DND-41 (cell line): ENCODE measurements around the gene ASPN.

Experiments
- ATAC-seq: fragments of 200-7000 bp; cut with Tn5 transposase; 3 replicates; pipeline ENCODE4 v1.9.1; 2021; ENCODE audit warnings: low read depth; ENCODE audit not compliant: insufficient read depth
- DNase-seq: peaks from one replicate; pipeline ENCODE4 v3.0.0-alpha.2; 2020
- H2AFZ ChIP-seq: 2 replicates; pipeline ENCODE4 v1.6.0; 2012; ENCODE audit warnings: low read depth, low read length
- H3K27ac ChIP-seq: 2 replicates; pipeline ENCODE4 v1.5.1; 2012; ENCODE audit warnings: low read length, inconsistent platforms
- H3K27me3 ChIP-seq: fragments of 200-600 bp; sonication (generic); 2 replicates; pipeline ENCODE4 v1.6.0; 2012; ENCODE audit warnings: low read length, mild to moderate bottlenecking, inconsistent platforms; ENCODE audit not compliant: insufficient read depth, poor library complexity
- H3K36me3 ChIP-seq: 2 replicates; pipeline ENCODE4 v1.5.1; 2012; ENCODE audit warnings: low read length, inconsistent platforms; ENCODE audit not compliant: insufficient read depth
- H3K4me1 ChIP-seq: 2 replicates; pipeline ENCODE4 v1.5.1; 2012; ENCODE audit warnings: mild to moderate bottlenecking, low read length; ENCODE audit not compliant: insufficient read depth
- H3K4me2 ChIP-seq: 2 replicates; pipeline ENCODE4 v1.6.0; 2012; ENCODE audit warnings: mild to moderate bottlenecking, moderate library complexity, low read length, inconsistent platforms; ENCODE audit not compliant: insufficient read depth
- H3K4me3 ChIP-seq, 2 experiments: fragments of 200-600 bp in 1 of 2; shearing (Covaris generic) in 1 of 2; 2 replicates each; pipeline ENCODE4 v1.5.1; 2012 to 2016; ENCODE audit warnings: inconsistent platforms in 2 of 2, low read length in 2 of 2, mild to moderate bottlenecking in 2 of 2, low read depth in 1 of 2, moderate library complexity in 1 of 2
- H3K79me2 ChIP-seq: 2 replicates; pipeline ENCODE4 v1.6.0; 2012; ENCODE audit warnings: low read length, inconsistent platforms; ENCODE audit not compliant: insufficient read depth
- H3K9ac ChIP-seq: 2 replicates; pipeline ENCODE4 v1.6.0; 2012; ENCODE audit warnings: low read depth, mild to moderate bottlenecking, inconsistent platforms, low read length, moderate library complexity
- H3K9me3 ChIP-seq: 2 replicates; pipeline ENCODE4 v1.5.1; 2012; ENCODE audit warnings: low read length, moderate library complexity, mild to moderate bottlenecking, inconsistent platforms; ENCODE audit not compliant: insufficient read depth, severe bottlenecking
- H4K20me1 ChIP-seq: 2 replicates; pipeline ENCODE4 v1.6.0; 2012; ENCODE audit warnings: low read length; ENCODE audit not compliant: insufficient read depth
- CTCF ChIP-seq: IDR thresholded peaks from 2 replicates; pipeline ENCODE4 v1.5.1; 2012; ENCODE audit warnings: borderline replicate concordance, low read length, moderate library complexity, mild to moderate bottlenecking; ENCODE audit not compliant: poor library complexity, severe bottlenecking; ENCODE audit errors: extremely low read depth
- EZH2 ChIP-seq: IDR thresholded peaks from 3 replicates; pipeline ENCODE4 v1.6.1; 2012; ENCODE audit warnings: borderline replicate concordance, low read depth, mild to moderate bottlenecking, moderate library complexity, low read length, inconsistent platforms; ENCODE audit not compliant: severe bottlenecking

Gene ASPN

DNA sequence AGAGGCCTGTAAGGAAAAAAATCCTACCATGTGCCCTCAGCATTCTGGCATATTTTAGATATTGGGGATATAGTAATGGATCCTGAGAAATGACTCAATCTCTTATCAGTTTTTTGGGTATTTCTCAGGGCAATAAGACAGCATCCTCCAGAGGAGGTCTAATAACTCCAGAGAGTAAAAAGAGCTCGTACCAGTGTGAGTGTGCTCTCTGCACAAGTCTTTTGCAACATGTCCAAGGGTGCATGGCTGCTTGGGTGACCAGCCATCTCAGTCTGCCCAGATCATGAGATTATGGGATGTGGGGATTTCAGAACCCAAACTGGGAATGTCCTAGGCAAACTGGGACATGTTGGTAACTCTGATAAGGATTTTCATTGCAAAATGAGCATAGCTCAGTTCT lies 15.3 kb downstream of the ASPN start:
- no peak overlapping the region for H3K27ac ChIP-seq
- no peak overlapping the region for H3K4me3 ChIP-seq
- H3K9me3 ChIP-seq: no peaks in the 10 kb centered on the region
- H3K36me3 ChIP-seq: no peaks in the 10 kb centered on the region
- peaks cover 5% of the 10 kb centered on the region; the same call in 1 of the 2 replicates for H4K20me1 ChIP-seq
- TF ChIP-seq EZH2 (no peak), CTCF (no peak)
- H2AFZ ChIP-seq: no peak overlapping the region
- no peaks in the 10 kb centered on the region for H3K4me1 ChIP-seq
- H3K27me3 ChIP-seq: no peaks in the 10 kb centered on the region
- no peak for DNase-seq
- ATAC-seq: no peak
- no peaks in the 10 kb centered on the region for H3K79me2 ChIP-seq
- H3K9ac ChIP-seq: no peak overlapping the region
- H3K4me2 ChIP-seq: no peak overlapping the region

DNA sequence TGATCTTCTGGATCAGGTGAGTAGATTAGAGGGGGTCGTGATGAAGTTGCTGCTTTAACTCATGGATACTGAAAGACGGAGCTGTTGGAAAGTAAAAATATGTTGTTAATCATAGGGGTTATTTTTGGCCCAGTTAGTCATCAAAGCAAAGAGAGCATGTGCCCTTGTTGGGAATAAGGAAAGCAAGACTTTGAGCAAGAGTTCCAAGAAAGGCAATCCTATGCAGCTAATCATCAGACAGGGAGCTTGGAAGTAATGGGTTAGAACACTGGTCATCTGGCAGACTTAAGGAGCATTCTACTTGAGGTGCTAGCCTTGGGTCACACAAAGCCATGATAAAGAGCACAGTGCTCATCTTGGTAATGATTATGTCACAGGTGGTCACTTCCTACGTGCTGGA lies 18.3 kb downstream of the ASPN start:
- Histone ChIP-seq H3K9ac (no peak overlapping the region), H4K20me1 (no peaks in the 10 kb centered on the region; the same call in 1 of the 2 replicates), H3K4me1 (no peaks in the 10 kb centered on the region), H3K36me3 (no peaks in the 10 kb centered on the region), H2AFZ (no peak overlapping the region), H3K4me3 (no peak overlapping the region), H3K27me3 (no peaks in the 10 kb centered on the region), H3K27ac (no peak overlapping the region), H3K9me3 (no peaks in the 10 kb centered on the region), H3K4me2 (no peak overlapping the region), H3K79me2 (no peaks in the 10 kb centered on the region)
- TF ChIP-seq CTCF (no peak), EZH2 (no peak)
- ATAC-seq (no peak), DNase-seq (no peak)

DNA sequence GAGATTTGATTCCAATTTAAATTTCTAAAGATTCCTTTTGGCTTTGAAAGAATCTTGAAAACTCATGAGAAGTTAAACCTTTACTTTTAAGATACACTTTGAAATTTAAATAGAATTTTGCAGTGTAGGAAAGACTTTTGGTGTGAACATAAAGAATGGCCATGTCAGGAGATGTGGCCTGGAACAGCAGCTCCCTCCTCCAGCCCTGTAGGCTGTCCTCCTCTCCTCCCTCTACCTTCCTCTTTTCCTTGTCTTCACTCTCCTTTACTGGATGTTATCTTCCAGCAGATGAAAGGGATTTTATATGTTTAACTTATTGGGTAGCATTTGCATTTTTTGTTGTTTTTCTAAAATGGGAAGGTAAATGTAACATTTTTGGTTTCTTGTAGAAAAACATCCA lies 18.9 kb downstream of the ASPN start:
- no peak overlapping the region for H2AFZ ChIP-seq
- no peak overlapping the region for H3K9ac ChIP-seq
- no peaks in the 10 kb centered on the region; the same call in 1 of the 2 replicates for H4K20me1 ChIP-seq
- H3K27ac ChIP-seq: no peak overlapping the region
- no peaks in the 10 kb centered on the region for H3K9me3 ChIP-seq
- H3K27me3 ChIP-seq: no peaks in the 10 kb centered on the region
- H3K79me2 ChIP-seq: no peaks in the 10 kb centered on the region
- H3K4me2 ChIP-seq: no peak overlapping the region
- TF ChIP-seq EZH2 (no peak), CTCF (no peak)
- H3K4me3 ChIP-seq: no peak overlapping the region
- ATAC-seq (no peak), DNase-seq (no peak)
- no peaks in the 10 kb centered on the region for H3K36me3 ChIP-seq
- no peaks in the 10 kb centered on the region for H3K4me1 ChIP-seq

DNA sequence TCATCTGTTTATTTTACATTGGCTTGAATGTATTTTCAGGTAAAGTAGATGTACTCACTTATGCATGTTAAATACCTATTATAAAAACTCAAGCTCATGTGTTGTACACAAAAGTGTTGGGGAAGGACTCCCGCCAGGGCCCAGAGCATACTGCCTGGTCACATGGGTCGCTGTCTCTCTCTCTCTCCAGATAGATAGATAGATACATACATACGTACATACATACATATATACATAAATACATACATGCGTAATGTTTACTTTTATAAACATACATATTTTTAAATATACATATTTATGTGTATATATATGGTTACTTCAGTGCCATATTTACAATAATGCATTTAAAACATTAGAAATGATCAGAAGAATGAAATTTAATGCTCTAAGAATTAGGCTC lies 24.7 kb downstream of the ASPN start:
- H3K79me2 ChIP-seq: no peaks in the 10 kb centered on the region
- H3K36me3 ChIP-seq: no peaks in the 10 kb centered on the region
- H3K27me3 ChIP-seq: no peaks in the 10 kb centered on the region
- no peak overlapping the region for H3K27ac ChIP-seq
- H2AFZ ChIP-seq: no peak overlapping the region
- no peaks in the 10 kb centered on the region for H3K9me3 ChIP-seq
- no peaks in the 10 kb centered on the region for H3K4me1 ChIP-seq
- H3K4me2 ChIP-seq: no peak overlapping the region
- ATAC-seq: no peak
- H3K4me3 ChIP-seq: no peak overlapping the region
- H3K9ac ChIP-seq: no peak overlapping the region
- DNase-seq: no peak
- no peaks in the 10 kb centered on the region for H4K20me1 ChIP-seq
- no peak for TF ChIP-seq EZH2
- TF ChIP-seq CTCF: no peak
